Posterior vena cava (tissue), 2 donors: ENCODE results near the gene SNAP47. TPM values are rescaled to one million over a fixed set of nuclear protein-coding genes. Genes with fewer than 3 reads are reported as not detected.

Experiments used
- DNase-seq: peaks from one replicate; pipeline ENCODE4 v3.0.0-alpha.2; 2020; ENCODE audit warnings: low spot score
- intact Hi-C, 2 donors: fragments of 100-400 bp; cut with DNase I; formaldehyde crosslinking; loops; one replicate each; pipeline versions ENCODE4 v1.14.1 to v1.14.2; 2022 to 2023
- total RNA-seq, 2 donors: library from RNA; stranded (reverse); fragmentation: NEBNext Ultra II Directional; extraction: Animal tissue kit (Norgen Biotek cat#: 25700); gene quantifications; one replicate each; pipeline ENCODE4 v1.2.1, GENCODE V29; 2021
- donor health status: DM: yes; HTN: yes; CAD: no.
- donor health status: DM: yes; HTN: yes; CAD: no.

The SNAP47 gene
- total RNA-seq, 2 donors from 2014 or later: 14.8 to 16.3 TPM

DNA sequence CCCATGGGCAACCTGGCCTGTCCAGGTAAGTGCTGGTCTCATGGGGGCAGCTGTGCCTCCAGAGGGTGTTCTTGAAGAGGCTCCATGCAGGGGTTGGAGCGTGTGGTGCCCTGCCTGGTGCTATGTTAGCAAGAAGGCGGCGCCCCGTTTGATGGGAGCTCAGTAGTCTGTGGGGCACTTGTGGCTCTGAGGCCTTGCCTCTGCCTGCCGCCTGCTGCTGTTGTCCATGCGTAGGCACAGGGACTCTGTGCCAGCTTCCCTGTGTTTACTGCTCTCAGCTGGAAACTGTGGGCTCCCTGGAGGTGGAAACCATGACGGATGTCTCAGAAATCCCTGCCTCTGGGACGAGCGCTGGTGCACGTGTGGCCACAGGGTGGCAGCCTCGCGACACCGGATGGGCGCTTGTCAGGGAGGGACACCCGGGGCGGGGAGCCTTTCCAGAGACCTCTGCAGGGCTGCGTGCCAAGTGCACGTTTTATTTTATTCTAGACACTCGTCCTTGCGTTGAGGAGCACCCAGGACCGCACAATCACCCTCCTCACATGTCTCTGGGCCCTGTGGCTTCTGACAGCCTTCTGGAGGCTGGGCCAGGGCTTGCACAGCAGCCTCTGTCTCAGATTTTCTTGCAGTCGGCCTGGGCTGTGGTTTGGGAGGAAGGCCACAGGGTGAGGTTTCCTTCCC, 27.1 kb downstream of the SNAP47 start:
- intact Hi-C loops: loop anchor here in 1 of 2 donors (5.0 to 10.0 kb wide), 2 partner anchors 185 to 1058 kb away; partner anchors contain the start of gene WNT9A
- peak; percentile 94 for DNase-seq

DNA sequence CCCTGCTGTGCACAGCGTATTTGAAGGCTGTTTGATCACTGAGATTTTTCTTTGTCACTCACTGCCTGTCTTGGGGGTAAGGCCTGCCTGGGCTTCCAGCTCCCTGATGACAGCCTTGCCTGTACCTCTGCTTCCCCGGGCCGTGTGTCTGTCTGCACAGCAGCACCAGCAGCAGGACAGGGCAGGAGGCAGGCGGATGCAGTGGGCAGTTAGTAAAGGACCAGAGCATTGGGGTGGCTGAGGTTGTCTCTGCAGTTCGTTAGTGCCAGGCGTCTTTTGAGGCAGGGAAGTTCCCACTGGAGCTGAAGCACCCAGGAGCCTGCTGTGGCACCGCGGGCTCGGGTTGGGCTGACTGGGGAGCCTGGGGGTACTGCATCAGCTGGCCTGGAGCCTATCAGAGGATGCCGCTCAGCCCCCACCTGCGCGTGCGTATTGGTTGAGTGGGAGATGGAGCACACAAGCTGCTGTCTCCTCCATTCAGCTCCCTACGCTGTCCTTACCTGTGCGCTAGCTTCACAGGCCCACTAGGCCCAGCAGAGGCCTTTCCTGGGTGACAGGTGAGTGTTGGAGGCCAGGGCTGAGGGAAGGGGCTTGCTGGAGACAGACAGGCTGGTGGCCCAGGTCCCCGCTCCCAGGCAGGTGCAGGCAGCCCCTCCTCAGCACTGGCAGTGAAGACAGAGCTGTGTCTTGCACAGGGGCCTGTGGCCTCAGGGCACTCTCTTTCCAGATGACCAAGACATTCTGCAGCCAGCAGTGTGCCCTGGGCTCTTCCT, 28.2 kb downstream of the SNAP47 start:
- DNase-seq: no peak
- intact Hi-C loops: loop anchor here (2.0 to 10.0 kb wide), 3 partner anchors 183 to 1059 kb away; partner anchors contain the start of gene WNT9A (in 2 of the 2)

- intact Hi-C loops: loop anchor here (2.0 to 10.0 kb wide), 3 partner anchors 183 to 1059 kb away; partner anchors contain the start of gene WNT9A (in 2 of the 2)
- no peak for DNase-seq
These were observed 28.8 kb downstream of the SNAP47 start for GRCh38 chr1:227764019-227764391.

GRCh38 chr1:227765261-227766014, 30.2 kb downstream of the SNAP47 start:
- no peak for DNase-seq
- intact Hi-C loops: loop anchor here (2.0 to 10.0 kb wide), 2 partner anchors 181 to 1061 kb away; partner anchors contain the start of gene WNT9A (in 1 of the 2)

DNA sequence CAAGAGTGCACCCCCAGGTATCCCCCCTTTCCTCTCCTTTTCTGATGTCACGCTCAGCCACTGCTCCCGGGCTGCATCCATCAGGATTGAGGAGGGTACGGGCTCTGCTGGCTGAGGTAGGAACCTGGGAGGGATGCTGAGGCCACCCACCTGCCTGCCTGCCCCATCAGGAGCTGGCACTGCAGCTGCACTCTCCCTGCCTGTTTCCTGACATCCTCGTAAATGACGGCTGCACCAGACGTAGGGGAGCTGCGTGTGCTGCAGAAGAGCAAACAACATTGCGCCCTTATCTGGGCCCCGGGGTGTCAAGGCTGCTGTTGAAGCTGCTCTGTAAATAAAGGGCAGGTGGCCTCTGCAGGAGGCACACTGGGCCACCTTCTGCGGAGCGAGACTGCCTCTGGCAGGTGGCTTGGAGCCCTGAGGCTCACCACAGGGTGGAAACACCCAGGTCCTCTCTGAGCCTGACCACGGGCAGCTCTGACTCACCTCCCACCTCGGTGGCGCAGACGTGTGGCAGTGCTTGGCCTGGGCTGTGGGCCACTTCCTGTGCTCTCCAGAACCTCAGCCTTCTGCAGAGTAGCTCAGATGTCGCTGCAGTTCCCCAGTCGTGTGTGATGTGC, 30.9 kb downstream of the SNAP47 start:
- intact Hi-C loops: loop anchor here in 1 of 2 donors (10.0 kb wide), 1 partner anchor 1061 kb away; no protein-coding TSS in a partner anchor
- no peak for DNase-seq

GRCh38 chr1:227766653-227767277, 31.5 kb downstream of the SNAP47 start:
- DNase-seq: no peak
- intact Hi-C loops: loop anchor here in 1 of 2 donors (10.0 kb wide), 1 partner anchor 1062 kb away; no protein-coding TSS in a partner anchor

GRCh38 chr1:227767401-227768124, 32.3 kb downstream of the SNAP47 start:
- DNase-seq: no peak
- intact Hi-C loops: loop anchor here in 1 of 2 donors (10.0 kb wide), 1 partner anchor 1063 kb away; no protein-coding TSS in a partner anchor

DNA sequence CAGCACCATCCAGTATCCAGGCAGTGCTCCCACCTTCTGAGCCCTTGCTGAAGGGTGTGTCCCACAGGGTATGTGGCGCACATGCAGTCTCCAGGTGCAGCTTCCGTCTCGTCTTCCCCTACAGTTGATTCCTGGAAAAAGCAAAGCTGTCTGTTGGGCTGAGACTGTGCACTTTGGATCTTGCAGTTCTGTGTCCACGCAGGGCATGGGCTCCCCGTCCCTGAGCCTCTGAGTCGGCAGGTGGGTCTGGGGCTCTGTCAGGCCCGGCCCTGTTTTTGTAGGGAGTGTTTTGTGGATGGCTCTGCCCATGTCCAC, 32.8 kb downstream of the SNAP47 start:
- intact Hi-C loops: loop anchor here in 1 of 2 donors (10.0 kb wide), 1 partner anchor 1063 kb away; no protein-coding TSS in a partner anchor
- DNase-seq: no peak

GRCh38 chr1:227768640-227769039, 33.4 kb downstream of the SNAP47 start:
- no peak for DNase-seq
- intact Hi-C loops: loop anchor here in 1 of 2 donors (10.0 kb wide), 1 partner anchor 1064 kb away; no protein-coding TSS in a partner anchor

DNA sequence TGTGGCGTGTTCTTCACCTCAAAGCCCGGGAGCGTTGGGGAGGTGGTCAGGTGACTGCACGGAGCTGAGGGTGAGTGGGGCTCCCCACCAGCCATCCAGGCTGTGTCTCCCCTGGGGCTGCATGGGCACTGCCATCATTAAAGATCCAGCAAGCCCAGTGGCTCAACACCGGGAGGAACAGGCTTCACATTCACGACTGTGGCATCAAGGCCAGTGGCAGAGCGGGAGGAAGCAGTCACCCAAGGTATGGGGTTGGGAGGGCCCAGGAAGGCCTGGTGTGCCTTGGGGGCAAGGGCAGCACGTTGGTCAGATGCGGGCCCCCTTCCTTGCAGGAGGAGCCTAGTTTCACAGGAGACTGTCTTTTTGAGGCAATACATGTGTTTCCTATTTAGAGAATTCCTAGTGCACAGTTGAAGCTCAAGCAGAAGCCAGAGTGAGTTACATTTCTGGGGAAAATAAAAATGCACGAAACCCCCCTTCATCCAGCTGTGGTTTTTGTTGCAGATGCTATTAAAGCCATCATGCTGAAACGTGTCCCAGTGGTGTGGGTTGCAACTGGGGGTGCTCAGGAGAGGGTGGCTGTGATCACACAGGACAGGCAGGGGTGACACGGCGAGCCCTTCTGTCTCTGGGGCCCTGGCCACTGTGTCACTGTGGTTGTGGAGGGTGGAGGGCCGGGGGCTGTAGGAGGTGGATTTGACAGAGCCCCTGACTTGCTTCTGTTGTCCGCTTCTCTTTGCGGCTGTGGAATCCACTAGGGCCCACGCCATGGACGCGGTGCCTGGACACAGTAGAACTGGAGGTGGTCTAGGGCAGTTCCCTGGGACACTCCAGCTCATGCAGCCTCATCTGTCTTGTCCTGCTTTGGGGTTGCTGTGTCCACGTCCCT, 34.1 kb downstream of the SNAP47 start:
- peak; percentile 48 for DNase-seq
- intact Hi-C loops: loop anchor here in 1 of 2 donors (10.0 kb wide), 1 partner anchor 1064 kb away; no protein-coding TSS in a partner anchor

- no peak for DNase-seq
- intact Hi-C loops: loop anchor here in 1 of 2 donors (10.0 kb wide), 1 partner anchor 1065 kb away; no protein-coding TSS in a partner anchor
These were observed 34.8 kb downstream of the SNAP47 start for GRCh38 chr1:227769936-227770494.

DNA sequence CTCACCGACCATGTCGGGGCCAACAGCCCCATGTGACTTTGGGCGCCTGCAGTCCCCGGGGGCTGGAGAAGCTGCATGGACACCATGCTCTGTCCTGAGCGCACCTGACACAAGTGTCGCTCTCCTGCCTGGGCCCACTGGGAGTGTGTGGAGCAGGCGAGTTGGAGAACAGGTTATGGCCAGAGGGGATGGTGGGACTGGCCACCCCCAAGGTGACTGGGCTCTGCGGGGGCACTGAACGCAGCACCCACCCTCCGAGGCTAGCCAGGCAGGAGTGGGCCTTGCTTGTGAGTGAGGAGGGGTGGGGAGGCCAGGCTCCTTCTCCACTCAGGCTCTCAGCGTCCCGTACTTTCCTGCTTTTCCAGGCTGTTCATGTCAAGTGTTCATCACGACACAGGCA, 35.6 kb downstream of the SNAP47 start:
- intact Hi-C loops: no loop called here
- no peak for DNase-seq

DNA sequence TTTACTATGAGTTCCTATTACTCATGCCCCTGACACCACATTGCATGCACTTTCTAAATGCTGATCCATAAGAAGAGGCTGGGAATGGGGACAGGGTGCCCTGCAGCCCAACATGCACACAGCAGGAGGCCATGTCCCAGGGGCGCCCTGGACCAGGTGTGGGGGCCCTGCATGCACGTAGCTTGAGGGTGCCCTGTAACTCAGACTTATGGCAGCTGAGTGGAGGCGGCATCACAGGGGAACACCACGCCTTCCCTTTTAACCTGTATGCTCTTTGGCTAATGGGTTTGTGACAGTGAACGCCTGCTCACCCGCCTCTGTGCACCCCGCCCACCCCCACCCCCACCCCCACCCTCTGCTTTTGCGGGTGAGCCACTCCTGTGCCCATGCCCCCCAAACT, 36.1 kb downstream of the SNAP47 start:
- intact Hi-C loops: no loop called here
- no peak for DNase-seq

DNA sequence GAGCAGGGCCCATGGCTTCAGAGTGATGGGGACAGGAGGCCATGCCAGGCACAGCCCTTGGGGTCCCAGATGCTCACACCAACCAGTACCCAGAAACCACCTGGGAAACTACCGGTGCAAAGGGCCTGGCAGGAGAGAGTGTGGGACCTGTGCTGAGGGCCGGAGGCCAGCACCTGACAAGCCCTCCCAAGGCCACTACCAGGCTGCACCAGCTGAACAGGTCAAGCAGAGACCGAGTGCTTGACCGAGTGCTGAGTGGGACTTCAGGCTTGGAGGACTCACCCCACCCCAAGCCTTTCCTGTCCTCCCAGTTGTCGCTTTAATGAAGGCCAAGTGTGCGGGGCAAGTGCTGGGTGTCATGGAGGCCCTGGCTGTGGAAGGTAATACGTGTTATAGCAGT, 36.5 kb downstream of the SNAP47 start:
- no peak for DNase-seq

DNA sequence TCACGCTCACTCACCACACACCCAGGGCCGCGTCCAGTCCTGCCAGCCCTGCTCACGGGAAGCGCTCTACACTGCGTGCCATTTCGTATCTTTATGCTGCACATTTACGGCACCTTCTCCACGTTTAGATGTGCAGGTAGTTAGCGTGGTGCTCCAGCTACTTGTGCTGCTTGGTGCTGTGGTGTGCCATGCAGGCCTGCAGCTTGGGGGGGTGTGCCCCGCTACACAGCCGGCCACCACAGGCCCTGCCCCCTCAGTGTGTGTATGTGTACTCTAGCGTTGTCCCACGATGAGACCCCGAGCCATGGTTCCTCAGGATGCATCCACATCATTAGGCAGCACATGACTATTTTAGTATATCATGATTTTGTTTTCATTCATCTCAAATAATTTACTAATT, 38.3 kb downstream of the SNAP47 start:
- no peak for DNase-seq
- intact Hi-C loops: no loop called here

More for the DNA sequence above, 36.5 kb downstream of the SNAP47 start:
- intact Hi-C loops: no loop called here

- no peak for DNase-seq
- intact Hi-C loops: no loop called here
These were observed 39.0 kb downstream of the SNAP47 start for GRCh38 chr1:227774051-227774731.
